GM23338 (cell line): Measurements from ENCODE around the gene STK33. TPM values are rescaled to one million over a fixed set of nuclear protein-coding genes. Genes with fewer than 3 reads are reported as not detected.

Source experiments
- ATAC-seq: fragments of 200-7000 bp; cut with Tn5 transposase; 3 replicates; pipeline ENCODE4 v1.9.1; 2020
- DNase-seq: peaks from one replicate; pipeline ENCODE4 v3.0.0-alpha.2; 2015; ENCODE audit warnings: low spot score
- H2AFZ ChIP-seq: fragments of 200-600 bp; sonication (generic); 2 replicates; pipeline ENCODE4 v1.8.0; 2016; ENCODE audit warnings: antibody characterized with exemption, mild to moderate bottlenecking, moderate library complexity
- H3F3A ChIP-seq: fragments of 200-600 bp; sonication (generic); replicated peaks from 2 replicates; pipeline ENCODE4 v1.8.0; 2017; ENCODE audit warnings: antibody characterized with exemption, mixed run types, low read depth
- H3K27ac ChIP-seq: fragments of 200-600 bp; sonication (generic); 2 replicates; pipeline ENCODE4 v1.6.1; 2016; ENCODE audit warnings: low read depth
- H3K27me3 ChIP-seq: fragments of 200-600 bp; sonication (generic); 2 replicates; pipeline ENCODE4 v1.8.0; 2016; ENCODE audit warnings: mild to moderate bottlenecking, mixed run types, moderate library complexity; ENCODE audit not compliant: insufficient read depth
- H3K36me3 ChIP-seq: fragments of 200-600 bp; sonication (generic); 2 replicates; pipeline ENCODE4 v1.8.0; 2016; ENCODE audit warnings: mild to moderate bottlenecking; ENCODE audit not compliant: insufficient read depth
- H3K4me1 ChIP-seq: fragments of 200-600 bp; sonication (generic); 2 replicates; pipeline ENCODE4 v1.8.0; 2016; ENCODE audit warnings: mild to moderate bottlenecking, moderate library complexity; ENCODE audit not compliant: insufficient read depth
- H3K4me2 ChIP-seq: fragments of 200-600 bp; sonication (generic); 2 replicates; pipeline ENCODE4 v1.7.1; 2017; ENCODE audit warnings: mixed run types
- H3K4me3 ChIP-seq: fragments of 200-600 bp; sonication (generic); 2 replicates; pipeline ENCODE4 v1.6.1; 2016; ENCODE audit warnings: mixed run types
- H3K79me2 ChIP-seq: fragments of 200-600 bp; sonication (generic); replicated peaks from 2 replicates; pipeline ENCODE4 v1.8.0; 2017; ENCODE audit warnings: mild to moderate bottlenecking; ENCODE audit not compliant: insufficient read depth
- H3K9me2 ChIP-seq: fragments of 200-600 bp; sonication (generic); 2 replicates; pipeline ENCODE4 v1.8.0; 2017; ENCODE audit not compliant: insufficient read depth
- H4K20me1 ChIP-seq: fragments of 200-600 bp; sonication (generic); replicated peaks from 2 replicates; pipeline ENCODE4 v1.8.0; 2017; ENCODE audit warnings: mild to moderate bottlenecking; ENCODE audit not compliant: insufficient read depth
- H3K27ac Mint-ChIP-seq: 2 replicates; pipeline ENCODE4 v1.8.0; 2020; ENCODE audit warnings: inconsistent platforms, mild to moderate bottlenecking, moderate library complexity, mixed read lengths
- H3K27me3 Mint-ChIP-seq: 3 replicates; pipeline ENCODE4 v1.8.0; 2022; ENCODE audit warnings: low read depth, mild to moderate bottlenecking, moderate library complexity, mixed read lengths, inconsistent platforms; ENCODE audit not compliant: insufficient read depth, poor library complexity
- H3K36me3 Mint-ChIP-seq: 3 replicates; pipeline ENCODE4 v1.8.0; 2021; ENCODE audit warnings: low read depth, mild to moderate bottlenecking, inconsistent platforms, moderate library complexity, mixed read lengths
- H3K4me1 Mint-ChIP-seq: 3 replicates; pipeline ENCODE4 v1.8.0; 2020; ENCODE audit warnings: mild to moderate bottlenecking, inconsistent platforms, mixed read lengths
- H3K4me3 Mint-ChIP-seq: 3 replicates; pipeline ENCODE4 v1.8.0; 2021; ENCODE audit warnings: moderate library complexity, mild to moderate bottlenecking, inconsistent platforms, mixed read lengths
- H3K9me3 Mint-ChIP-seq: 3 replicates; pipeline ENCODE4 v1.8.0; 2020; ENCODE audit warnings: moderate library complexity, mild to moderate bottlenecking, inconsistent platforms, mixed read lengths
- CREB1 ChIP-seq: fragments of 250-450 bp; sonication (Bioruptor Pico); IDR thresholded peaks from 2 replicates; pipeline ENCODE4 v1.5.0; 2020; ENCODE audit warnings: low read depth, mild to moderate bottlenecking, moderate library complexity
- EZH2 ChIP-seq: fragments of 200-600 bp; sonication (generic); IDR thresholded peaks from one replicate; pipeline ENCODE4 v1.8.0; 2017; ENCODE audit warnings: antibody characterized with exemption, mild to moderate bottlenecking, low read depth; ENCODE audit not compliant: unreplicated experiment
- NANOG ChIP-seq: IDR thresholded peaks from 2 replicates; pipeline ENCODE4 v1.6.1; 2016; ENCODE audit warnings: antibody characterized with exemption, borderline replicate concordance
- POLR2AphosphoS5 ChIP-seq: IDR thresholded peaks from 2 replicates; pipeline ENCODE4 v1.6.1; 2016; ENCODE audit warnings: antibody characterized with exemption, low read depth
- REST ChIP-seq: IDR thresholded peaks from one replicate; pipeline ENCODE4 v1.6.1; 2018; ENCODE audit warnings: antibody characterized with exemption; ENCODE audit not compliant: unreplicated experiment
- STAT1 ChIP-seq: IDR thresholded peaks from one replicate; pipeline ENCODE4 v1.6.1; 2016; ENCODE audit warnings: antibody characterized with exemption; ENCODE audit not compliant: unreplicated experiment
- ZNF114 ChIP-seq: fragments of 250-450 bp; sonication (Bioruptor Pico); IDR thresholded peaks from 2 replicates; pipeline ENCODE4 v1.5.0; 2020; ENCODE audit warnings: mild to moderate bottlenecking, moderate library complexity
- ZNF331 ChIP-seq: fragments of 250-450 bp; sonication (Bioruptor Pico); IDR thresholded peaks from 2 replicates; pipeline ENCODE4 v1.5.0; 2020; ENCODE audit warnings: low read depth, mild to moderate bottlenecking, moderate library complexity
- polyA plus RNA-seq: library from polyadenylated mRNA; unstranded; fragments of >200 nt; fragmentation: Nextera tagmentation; extraction: Ambion mirVana; gene quantifications from 2 replicates; pipeline ENCODE4 v1.2.1, GENCODE V29; 2016
- total RNA-seq: library from RNA; depleted of rRNA; stranded (reverse); fragments of >200 nt; shearing (Covaris generic); gene quantifications from 2 replicates; pipeline ENCODE4 v1.2.3, GENCODE V29; 2014
- TF ChIP-seq, protein P1 (sequence below): IDR thresholded peaks from 2 replicates; pipeline ENCODE4 v1.6.1; 2016; ENCODE audit warnings: antibody characterized with exemption

The STK33 gene
- total and polyA plus RNA-seq, 2 experiments from 2014 or later, result 17.2 to 18.2 TPM

DNA sequence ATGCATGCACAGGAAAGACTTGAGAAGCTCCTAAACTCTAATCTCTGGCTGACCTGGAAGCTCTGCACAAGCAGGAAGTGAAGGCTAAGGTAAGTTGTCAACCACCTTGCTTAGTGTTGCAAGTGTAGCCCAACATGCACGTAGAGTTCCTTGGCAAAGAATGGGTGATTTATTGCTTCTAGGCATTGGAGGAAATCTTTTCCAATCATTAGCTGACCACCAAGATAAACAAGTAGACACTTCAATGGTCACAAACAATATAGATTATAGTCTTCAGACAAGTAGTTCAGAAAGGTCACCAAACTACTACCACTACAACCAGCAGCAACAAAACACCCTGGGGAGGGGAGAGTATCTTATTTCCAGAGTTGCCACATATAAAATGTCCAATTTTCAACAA, 105.6 kb downstream of the STK33 start:
- no peak overlapping the region for H2AFZ ChIP-seq
- H4K20me1 ChIP-seq, result no peaks in the 10 kb centered on the region
- H3K4me1 Mint-ChIP-seq, result peaks cover 3% of the 10 kb centered on the region; the same call in 1 of the 3 replicates
- no peaks in the 10 kb centered on the region; the same call in 1 of the 2 replicates for H3K79me2 ChIP-seq
- 0 out of 2 replicates have a peak, but pooled peaks cover 5% of the 10 kb centered on the region for H3K36me3 ChIP-seq
- no peak overlapping the region for H3K4me3 ChIP-seq
- peaks cover 25% of the 10 kb centered on the region for H3K9me3 Mint-ChIP-seq
- no peaks in the 10 kb centered on the region for H3F3A ChIP-seq
- TF ChIP-seq, protein P1, sequence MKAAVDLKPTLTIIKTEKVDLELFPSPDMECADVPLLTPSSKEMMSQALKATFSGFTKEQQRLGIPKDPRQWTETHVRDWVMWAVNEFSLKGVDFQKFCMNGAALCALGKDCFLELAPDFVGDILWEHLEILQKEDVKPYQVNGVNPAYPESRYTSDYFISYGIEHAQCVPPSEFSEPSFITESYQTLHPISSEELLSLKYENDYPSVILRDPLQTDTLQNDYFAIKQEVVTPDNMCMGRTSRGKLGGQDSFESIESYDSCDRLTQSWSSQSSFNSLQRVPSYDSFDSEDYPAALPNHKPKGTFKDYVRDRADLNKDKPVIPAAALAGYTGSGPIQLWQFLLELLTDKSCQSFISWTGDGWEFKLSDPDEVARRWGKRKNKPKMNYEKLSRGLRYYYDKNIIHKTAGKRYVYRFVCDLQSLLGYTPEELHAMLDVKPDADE, result no peak
- no peak for TF ChIP-seq REST
- TF ChIP-seq ZNF114 (CRISPR knock-in tag), result no peak
- TF ChIP-seq ZNF331, result no peak
- TF ChIP-seq NANOG, result no peak
- no peak for TF ChIP-seq POLR2AphosphoS5
- no peak for TF ChIP-seq STAT1
- no peak for TF ChIP-seq CREB1 (CRISPR knock-in tag)
- H3K27ac Mint-ChIP-seq, result no peak overlapping the region
- H3K27ac ChIP-seq, result no peak overlapping the region
- peaks cover 2% of the 10 kb centered on the region for H3K27me3 Mint-ChIP-seq
- H3K36me3 Mint-ChIP-seq, result peaks cover 29% of the 10 kb centered on the region; the same call in 2 of the 3 replicates
- DNase-seq, result no peak
- no peaks in the 10 kb centered on the region for H3K27me3 ChIP-seq
- H3K4me2 ChIP-seq, result no peak overlapping the region
- no peaks in the 10 kb centered on the region for H3K4me1 ChIP-seq
- H3K4me3 Mint-ChIP-seq, result no peak overlapping the region
- no peak for ATAC-seq
- H3K9me2 ChIP-seq, result no peaks in the 10 kb centered on the region

GRCh38 chr11:8487261-8487660, 106.8 kb downstream of the STK33 start:
- peaks cover 2% of the 10 kb centered on the region for H3K27me3 Mint-ChIP-seq
- Histone ChIP-seq H2AFZ (no peak overlapping the region), H3K27ac (no peak overlapping the region), H3K4me2 (no peak overlapping the region), H3K4me3 (no peak overlapping the region), H4K20me1 (no peaks in the 10 kb centered on the region), H3K4me1 (no peaks in the 10 kb centered on the region), H3K9me2 (no peaks in the 10 kb centered on the region), H3F3A (no peaks in the 10 kb centered on the region), H3K27me3 (no peaks in the 10 kb centered on the region), H3K36me3 (0 out of 2 replicates have a peak, but pooled peaks cover 5% of the 10 kb centered on the region), H3K79me2 (no peaks in the 10 kb centered on the region; the same call in 1 of the 2 replicates)
- H3K4me1 Mint-ChIP-seq, result peaks cover 3% of the 10 kb centered on the region; the same call in 1 of the 3 replicates
- H3K36me3 Mint-ChIP-seq, result peaks cover 29% of the 10 kb centered on the region; the same call in 2 of the 3 replicates
- no peak for DNase-seq
- no peak overlapping the region for H3K4me3 Mint-ChIP-seq
- H3K27ac Mint-ChIP-seq, result no peak overlapping the region
- ATAC-seq, result no peak
- H3K9me3 Mint-ChIP-seq, result peaks cover 25% of the 10 kb centered on the region
- TF ChIP-seq CREB1 (CRISPR knock-in tag) (no peak), ZNF331 (no peak), EZH2 (no peak), REST (no peak)
- TF ChIP-seq, protein P1, result no peak
